T-helper 9 cell (primary cell): ENCODE measurements around the gene SECISBP2.
A peak's percentile ranks its signal among the peaks of the same experiment; 100 is the strongest.
"Not testable (repeated sequence)": the region's sequence is repeated elsewhere in the genome, so short reads cannot be mapped to it uniquely, and the experiment has no call there.

Source experiments
- DNase-seq: peaks from one replicate; pipeline ENCODE4 v3.0.0-alpha.2; 2020

Gene SECISBP2

DNA sequence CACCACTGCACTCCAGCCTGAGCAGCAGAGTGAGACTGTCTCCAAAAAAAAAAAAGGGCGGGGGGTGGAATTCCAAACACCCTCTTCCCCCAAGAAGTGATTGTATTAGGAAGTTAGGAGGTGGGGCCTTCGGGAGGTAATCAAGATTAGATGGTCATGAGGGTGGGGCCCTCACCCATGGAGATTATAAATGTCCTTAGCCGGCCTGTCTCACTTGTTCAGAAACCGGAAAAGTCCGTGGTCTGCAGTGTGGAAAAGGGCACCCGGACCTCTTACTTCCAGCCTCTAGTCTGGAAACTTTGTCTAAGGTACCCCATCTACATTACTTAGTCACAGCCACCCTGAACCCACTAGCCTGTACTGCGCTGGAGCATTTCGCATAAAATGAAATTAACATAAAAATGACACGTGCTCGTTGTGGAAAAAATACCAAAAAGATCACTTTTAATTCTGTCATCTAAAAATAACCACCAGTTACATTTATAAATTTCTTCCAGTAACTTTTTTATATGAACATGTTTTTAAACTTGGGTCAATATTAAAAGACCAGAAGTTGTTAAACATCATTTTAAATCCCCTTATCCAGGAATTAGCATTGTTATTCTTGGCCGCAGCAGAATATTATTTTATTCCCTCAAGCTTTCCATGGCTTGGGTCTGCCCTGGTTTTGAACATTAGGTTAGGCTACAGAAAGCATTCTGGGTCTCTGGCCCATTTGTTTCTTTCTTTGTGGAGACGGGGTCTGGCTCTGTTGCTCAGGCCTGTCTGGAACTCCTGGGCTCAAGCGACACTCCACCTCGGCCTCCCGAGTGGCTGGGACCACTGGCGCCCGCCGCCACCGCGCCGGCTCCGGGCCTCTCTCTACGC is 8.5 kb upstream of the SECISBP2 start:
- no peak for DNase-seq

DNA sequence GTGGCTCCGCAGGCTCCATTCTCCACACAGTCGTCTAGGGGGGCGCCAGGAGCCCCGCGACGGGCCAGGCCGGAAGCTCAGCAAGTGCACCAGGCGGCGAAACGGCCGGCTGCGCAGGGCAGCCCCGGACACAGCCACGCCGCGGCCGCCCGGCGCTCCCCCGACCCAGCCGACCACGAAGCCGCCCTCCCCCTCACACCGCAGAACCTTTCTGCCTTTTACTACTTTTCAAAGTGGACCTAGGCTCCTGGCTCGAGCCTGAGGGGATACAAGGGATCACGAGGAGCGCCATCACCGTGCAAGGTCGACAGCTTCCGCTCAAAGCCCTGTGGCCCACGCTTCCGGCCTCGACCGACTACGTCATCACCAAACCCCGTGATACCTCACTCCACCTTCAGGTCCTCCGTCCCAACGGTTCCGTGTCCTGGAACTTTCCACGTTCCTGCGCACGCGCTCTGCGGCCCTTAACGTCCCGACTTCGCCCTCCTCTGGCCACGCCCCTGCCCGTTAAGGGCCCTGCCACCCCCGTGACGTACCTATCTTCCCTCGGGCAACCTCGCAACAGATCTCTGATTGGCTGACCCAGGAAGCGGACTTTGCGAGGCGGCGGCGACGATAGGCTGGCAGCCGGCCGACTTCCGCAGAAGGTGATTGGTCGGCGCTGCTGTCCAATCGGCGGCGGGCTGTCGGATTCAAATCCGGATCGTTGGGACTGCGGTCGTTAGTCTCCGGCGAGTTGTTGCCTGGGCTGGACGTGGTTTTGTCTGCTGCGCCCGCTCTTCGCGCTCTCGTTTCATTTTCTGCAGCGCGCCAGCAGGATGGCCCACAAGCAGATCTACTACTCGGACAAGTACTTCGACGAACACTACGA is 7.6 kb upstream of the SECISBP2 start, which contains the start of gene CKS2:
Gene CKS2, plus strand, starts transcription at position 721 of the 871 bp plus-strand sequence. Its CDS starts 98 bp downstream, at position 819.
- DNase-seq, result peak; percentile 99

GRCh38 chr9:89311346-89312221 is 6.7 kb upstream of the SECISBP2 start:
- peak; percentile 6 for DNase-seq

GRCh38 chr9:89312222-89312571 is 6.1 kb upstream of the SECISBP2 start:
- no peak for DNase-seq

GRCh38 chr9:89313842-89314241 is 4.5 kb upstream of the SECISBP2 start:
- DNase-seq, result no peak

DNA sequence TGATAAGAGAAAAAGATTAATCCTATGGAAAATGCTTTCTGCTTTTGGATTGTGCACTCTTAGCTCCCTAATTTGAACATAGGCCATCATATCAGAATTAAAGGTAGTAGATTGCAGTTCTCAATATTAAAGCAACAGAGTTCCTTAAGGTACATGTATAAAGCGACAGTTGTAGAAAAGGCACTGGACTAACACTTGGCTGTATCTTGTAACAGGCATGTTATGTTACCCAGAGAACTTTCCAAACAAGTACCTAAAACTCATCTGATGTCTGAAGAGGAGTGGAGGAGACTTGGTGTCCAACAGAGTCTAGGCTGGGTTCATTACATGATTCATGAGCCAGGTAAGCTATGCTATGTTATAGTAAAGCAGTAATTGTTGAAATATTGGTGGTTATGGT is 3.3 kb upstream of the SECISBP2 start:
- no peak for DNase-seq

- no peak for DNase-seq
These were observed 2.8 kb upstream of the SECISBP2 start for GRCh38 chr9:89315482-89315881.

GRCh38 chr9:89317282-89317681 is 1.0 kb upstream of the SECISBP2 start:
- DNase-seq, result no peak

GRCh38 chr9:89319015-89319905 is 960 bp downstream of the SECISBP2 start:
- no peak for DNase-seq

DNA sequence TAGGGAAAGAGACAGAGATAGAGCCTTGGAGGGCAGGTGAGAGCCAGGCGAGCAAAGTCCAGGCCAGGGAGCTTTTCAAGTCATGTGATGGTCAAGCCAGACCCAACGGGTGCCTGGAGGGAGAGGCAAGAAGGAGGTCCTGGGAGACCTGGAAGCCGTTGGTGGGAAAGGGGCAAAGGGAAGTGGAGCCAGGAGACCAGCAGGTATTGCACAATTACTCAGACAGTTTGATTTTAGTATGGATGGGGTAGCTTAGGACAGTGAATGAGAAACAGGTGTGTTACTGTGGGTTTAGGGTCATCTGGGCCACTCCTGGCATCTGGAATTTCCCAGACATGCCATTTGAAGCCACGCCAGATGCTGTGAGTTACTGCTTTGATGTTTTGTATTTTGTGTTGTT is 5.1 kb downstream of the SECISBP2 start:
- no peak for DNase-seq

GRCh38 chr9:89325733-89326132 is 7.4 kb downstream of the SECISBP2 start:
- DNase-seq, result no peak

- no peak for DNase-seq
These were observed 9.8 kb downstream of the SECISBP2 start for GRCh38 chr9:89328064-89328463.

DNA sequence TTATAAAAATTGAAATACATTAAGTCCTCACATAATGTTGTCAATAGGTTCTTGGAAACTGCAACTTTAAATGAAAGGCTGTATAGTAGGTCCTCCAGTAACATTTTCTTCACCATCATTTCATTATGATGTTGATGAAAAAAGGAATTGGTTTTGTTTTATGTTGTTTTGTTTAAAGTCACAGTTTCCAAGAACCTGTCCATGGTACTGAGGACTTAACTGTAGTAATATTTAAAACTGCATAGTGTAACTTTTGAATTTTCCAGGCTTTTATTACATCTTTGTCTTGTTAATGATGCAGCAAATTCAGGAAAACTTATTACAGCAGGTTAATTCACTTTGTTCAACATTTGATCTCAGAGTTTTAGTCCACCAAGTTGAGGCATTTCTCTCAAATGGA is 11.6 kb downstream of the SECISBP2 start:
- DNase-seq, result no peak

- no peak for DNase-seq
These were observed 12.2 kb downstream of the SECISBP2 start for GRCh38 chr9:89330513-89330912.

GRCh38 chr9:89339807-89340206 is 21.5 kb downstream of the SECISBP2 start:
- DNase-seq, result no peak

DNA sequence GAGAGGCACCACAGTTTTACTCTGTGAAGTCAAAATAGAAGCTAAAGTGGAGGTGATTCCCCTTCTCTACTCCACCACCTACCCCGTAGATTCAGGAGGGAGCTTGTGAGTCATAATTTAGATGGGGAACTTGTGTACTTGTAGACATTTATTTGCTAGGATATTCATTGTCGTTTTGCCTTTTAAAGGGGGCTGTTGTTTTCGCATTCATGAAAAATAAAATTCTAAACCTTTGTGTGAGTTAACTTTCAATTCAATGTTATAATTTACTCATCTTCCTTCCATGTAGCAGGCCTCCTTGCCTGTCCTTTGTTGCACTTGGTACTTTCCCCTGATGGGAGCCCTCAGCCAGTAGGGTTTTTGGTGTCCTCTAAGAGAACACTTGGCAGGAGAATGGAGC is 22.0 kb downstream of the SECISBP2 start:
- DNase-seq, result no peak

GRCh38 chr9:89342213-89342612 is 23.9 kb downstream of the SECISBP2 start:
- no peak for DNase-seq

DNA sequence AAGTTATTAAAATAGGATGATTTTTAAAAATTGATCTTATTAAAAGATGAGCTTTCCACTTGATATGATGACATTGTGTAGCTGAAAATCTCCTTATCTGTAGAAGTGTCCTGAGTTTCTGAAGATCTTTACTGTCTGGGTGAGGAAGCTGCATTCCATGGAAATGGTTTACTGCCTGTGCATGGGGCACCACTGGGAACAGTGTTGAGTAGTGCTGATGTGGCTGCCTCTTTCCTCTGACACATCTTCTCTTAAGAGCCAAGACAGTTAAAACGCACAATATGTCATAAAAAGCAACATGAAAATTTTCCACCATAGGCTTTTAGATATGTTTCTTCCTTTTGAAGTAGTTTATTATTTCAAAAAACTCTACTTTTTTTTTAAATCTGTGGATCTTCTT is 24.6 kb downstream of the SECISBP2 start:
- DNase-seq, result no peak

DNA sequence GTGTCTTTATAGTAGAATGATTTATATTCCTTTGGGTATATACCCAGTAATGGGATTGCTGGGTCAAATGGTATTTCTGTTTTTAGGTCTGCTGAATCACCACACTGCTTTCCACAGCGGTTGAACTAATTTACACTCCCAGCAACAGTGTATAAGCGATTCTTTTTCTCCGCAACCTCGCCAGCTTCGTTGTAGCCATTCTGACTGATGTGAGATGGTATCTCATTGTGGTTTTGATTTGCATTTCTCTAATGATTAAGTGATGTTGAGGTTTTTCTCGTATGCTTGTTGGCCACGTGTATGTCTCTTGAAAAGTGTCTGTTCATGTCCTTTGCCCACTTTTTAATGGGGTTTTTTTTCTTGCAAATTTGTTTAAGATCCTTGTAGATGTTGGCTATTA is 25.5 kb downstream of the SECISBP2 start:
- DNase-seq, result not testable (repeated sequence)

GRCh38 chr9:89345476-89345875 is 27.2 kb downstream of the SECISBP2 start:
- no peak for DNase-seq

DNA sequence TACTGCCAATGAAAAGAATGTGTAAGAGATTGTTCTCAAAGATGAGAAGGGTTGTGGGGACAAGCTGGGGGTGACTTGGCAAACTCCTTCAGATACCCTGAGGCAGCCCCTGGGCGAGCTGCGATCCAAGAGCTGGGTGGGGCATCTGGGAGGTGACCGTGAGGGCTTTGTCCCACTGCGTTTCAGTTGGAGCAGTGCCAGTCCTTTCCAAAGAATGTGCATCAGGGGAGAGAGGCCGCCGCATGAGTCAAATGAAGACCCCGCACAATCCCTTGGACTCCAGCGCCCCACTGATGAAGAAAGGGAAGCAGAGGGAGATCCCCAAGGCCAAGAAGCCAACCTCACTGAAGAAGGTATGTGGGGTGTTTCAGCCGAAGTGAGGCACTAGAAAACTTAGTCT is 28.4 kb downstream of the SECISBP2 start:
- no peak for DNase-seq

DNA sequence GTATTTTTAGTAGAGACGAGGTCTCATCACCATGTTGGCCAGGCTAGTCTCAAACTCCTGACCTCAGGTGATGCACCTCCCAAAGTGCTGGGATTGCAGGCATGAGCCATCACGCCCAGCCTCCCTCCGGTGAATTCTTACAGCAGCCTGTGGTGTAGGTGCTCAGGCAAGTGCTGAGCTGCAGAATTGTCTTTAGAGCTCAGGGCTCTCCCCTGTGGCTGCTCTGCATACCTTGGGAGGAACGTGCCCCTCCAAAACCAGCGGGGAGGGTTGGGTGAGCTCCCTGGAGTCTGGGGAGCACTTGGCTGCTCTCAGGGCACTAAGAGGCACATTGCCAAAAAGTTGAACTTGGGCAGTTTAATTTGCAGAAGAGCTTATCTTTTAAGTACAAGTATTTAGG is 29.4 kb downstream of the SECISBP2 start:
- DNase-seq, result no peak
